ENCODE data around the gene MAP3K5. TPM values are rescaled to one million over a fixed set of nuclear protein-coding genes. Genes with fewer than 3 reads are reported as not detected.

The MAP3K5 gene
- total and polyA plus RNA-seq, 9 of the 15 experiments (the other 6 are each of a cell fraction or from before 2014, with no cell fraction given) = 2.2 to 13.0 (median 9.9) TPM

DNA sequence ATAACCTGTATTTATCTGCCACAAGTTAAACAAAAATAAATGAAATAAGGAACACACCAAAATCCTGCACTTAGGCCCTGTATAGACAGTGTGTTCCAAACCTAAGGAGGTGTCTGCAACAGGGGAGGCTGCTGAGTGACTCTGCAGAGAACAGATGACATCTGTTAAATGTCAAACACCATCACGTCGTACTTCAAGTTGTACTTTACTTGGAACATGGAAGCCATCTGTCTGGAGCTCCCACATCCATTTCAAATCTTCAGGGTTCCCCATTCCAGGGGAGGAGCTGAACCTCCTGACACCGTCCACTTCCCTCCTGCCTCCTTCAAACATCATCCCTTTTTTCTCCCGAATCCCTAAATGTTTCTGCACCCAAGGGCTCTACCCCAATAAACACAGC lies 240.2 kb downstream of the MAP3K5 start (continued):
- no peak for TF ChIP-seq CUX1 (CRISPR knock-in tag; IDR thresholded peaks at IDR 0.05)
- TF ChIP-seq PKNOX1 (IDR thresholded peaks at IDR 0.05) = peak; percentile 10; the same call in 1 of the 2 replicates
- no peak for TF ChIP-seq ZNF668 (CRISPR knock-in tag; IDR thresholded peaks at IDR 0.05)
- 0 out of 2 replicates have a peak, but pooled peaks have one; percentile 22 for TF ChIP-seq CXXC5 (CRISPR knock-in tag; IDR thresholded peaks at IDR 0.05)
- 0 out of 2 replicates have a peak, but pooled peaks have one; percentile 5 for TF ChIP-seq SPI1 (IDR thresholded peaks at IDR 0.05; ENCODE audit: borderline replicate concordance, low read depth, low read length)
- TF ChIP-seq ARID3A (IDR thresholded peaks at IDR 0.05; ENCODE audit: borderline replicate concordance, low read depth, low read length) = no peak
